AG04449 (cell line): ENCODE measurements around the gene SRGAP2B.
"Not testable (repeated sequence)": the region's sequence is repeated elsewhere in the genome, so short reads cannot be mapped to it uniquely, and the experiment has no call there.

Experiments
- CTCF ChIA-PET: fragments of 350-600 bp; formaldehyde crosslinking; extraction: SDS; loops from one replicate; lab custom pipeline; 2021; ENCODE audit warnings: antibody characterized with exemption; lab: Yijun Ruan, JAX
- POLR2A ChIA-PET: fragments of 400-600, 350-600 bp; formaldehyde crosslinking; extraction: SDS; loops from one replicate; lab custom pipeline; 2020; ENCODE audit warnings: antibody characterized with exemption, inconsistent platforms; lab: Yijun Ruan, JAX
- DNase-seq: peaks from one replicate; pipeline ENCODE4 v3.0.0-alpha.2; 2010; ENCODE audit warnings: low read depth, low spot score
- H3K4me3 ChIP-seq: 2 replicates; pipeline ENCODE4 v1.5.1; 2011; ENCODE audit warnings: low read depth, mild to moderate bottlenecking, control low read depth, low read length

SRGAP2B gene

GRCh38 chr1:144992915-144993314 lies 102.2 kb downstream of the SRGAP2B start:
- H3K4me3 ChIP-seq, POLR2A ChIA-PET, CTCF ChIA-PET: not testable (repeated sequence)
- DNase-seq: peak; percentile 38

- POLR2A ChIA-PET, H3K4me3 ChIP-seq, DNase-seq, CTCF ChIA-PET: not testable (repeated sequence)
Observed at GRCh38 chr1:144990611-144991010, 104.5 kb downstream of the SRGAP2B start.

DNA sequence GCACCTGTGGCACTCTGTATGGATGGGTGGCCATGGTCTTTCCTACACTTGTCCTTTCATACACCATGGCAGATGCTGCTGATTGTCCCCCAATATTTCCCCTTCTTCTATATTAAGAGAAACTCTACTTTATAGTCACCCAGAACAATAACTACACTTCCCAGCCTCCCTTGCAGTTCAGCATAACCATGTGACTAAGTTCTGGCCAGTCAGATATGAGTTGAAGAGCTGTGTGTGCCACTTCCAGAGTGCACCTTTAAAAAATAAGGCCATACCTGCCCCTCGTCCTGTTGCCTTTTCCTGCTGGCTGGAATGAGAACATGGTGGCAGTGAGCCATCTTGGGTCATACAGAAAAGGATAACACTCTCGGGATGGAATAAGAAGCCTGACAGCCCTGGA lies 108.0 kb downstream of the SRGAP2B start:
- H3K4me3 ChIP-seq, DNase-seq, CTCF ChIA-PET, POLR2A ChIA-PET: not testable (repeated sequence)

- H3K4me3 ChIP-seq, DNase-seq, CTCF ChIA-PET, POLR2A ChIA-PET: not testable (repeated sequence)
Observed at GRCh38 chr1:144986171-144986860, 108.8 kb downstream of the SRGAP2B start.

DNA sequence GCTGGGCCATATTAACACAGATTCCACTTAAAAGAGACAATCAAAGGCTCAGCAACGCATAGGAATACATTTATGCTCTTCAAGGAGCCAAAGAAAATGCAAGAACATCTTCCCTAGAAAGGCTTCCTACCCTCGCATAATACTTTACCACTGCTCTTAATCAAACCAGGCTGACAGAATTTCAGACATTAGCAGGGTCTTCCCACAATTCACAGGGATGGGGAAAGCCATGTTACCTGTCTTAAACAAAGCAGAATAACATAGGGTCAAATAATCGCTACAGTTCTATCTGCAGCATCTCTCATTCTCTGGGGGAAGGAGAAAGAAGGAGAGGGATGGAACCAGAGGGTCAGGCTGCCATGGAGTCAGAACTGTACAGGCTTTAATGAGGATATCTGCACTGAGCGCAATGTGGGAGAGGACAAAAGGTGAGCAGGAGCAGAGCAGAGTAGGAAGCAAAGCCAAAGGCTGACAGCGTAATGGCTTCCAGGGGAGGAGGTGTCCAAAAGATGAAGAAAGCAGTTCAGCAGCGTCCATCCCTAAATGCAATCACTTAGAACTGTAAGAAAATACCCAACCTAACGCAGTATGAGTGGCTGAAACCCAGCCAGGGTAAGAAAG lies 109.5 kb downstream of the SRGAP2B start:
- H3K4me3 ChIP-seq, POLR2A ChIA-PET, CTCF ChIA-PET, DNase-seq: not testable (repeated sequence)

DNA sequence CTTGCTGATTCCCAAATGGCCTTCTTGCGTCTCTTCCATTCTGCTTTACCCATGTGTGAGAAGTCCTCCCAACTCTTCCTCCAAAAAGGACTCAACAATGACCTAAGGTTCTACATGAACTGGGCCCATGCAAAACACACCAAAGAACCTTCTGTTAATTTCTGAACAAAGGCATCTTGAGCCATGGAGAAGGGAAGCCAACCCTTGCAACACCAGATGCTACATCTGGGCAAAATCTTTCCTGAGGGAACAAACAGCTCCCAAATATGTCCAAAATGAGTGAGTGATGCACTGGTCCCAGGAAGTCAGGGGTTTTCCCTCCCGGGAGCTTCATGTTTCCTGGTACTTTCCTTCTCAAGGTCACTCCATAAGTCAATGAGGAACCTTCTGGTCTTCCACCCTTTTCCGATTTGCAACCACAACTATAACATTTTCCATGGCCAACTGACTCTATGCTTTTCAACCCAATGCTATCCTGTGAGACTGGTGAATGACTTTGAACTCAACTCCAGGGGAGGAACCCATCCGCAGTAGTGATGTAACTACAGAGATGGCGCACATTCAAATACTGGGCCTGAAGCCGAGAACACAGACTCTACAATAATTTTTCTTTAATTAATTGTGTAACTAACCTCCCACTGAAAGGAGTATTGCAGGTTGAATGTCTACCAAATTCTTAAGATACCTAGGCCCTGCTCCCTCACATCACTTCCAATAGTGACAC lies 112.2 kb downstream of the SRGAP2B start:
- DNase-seq, CTCF ChIA-PET, POLR2A ChIA-PET, H3K4me3 ChIP-seq: not testable (repeated sequence)

DNA sequence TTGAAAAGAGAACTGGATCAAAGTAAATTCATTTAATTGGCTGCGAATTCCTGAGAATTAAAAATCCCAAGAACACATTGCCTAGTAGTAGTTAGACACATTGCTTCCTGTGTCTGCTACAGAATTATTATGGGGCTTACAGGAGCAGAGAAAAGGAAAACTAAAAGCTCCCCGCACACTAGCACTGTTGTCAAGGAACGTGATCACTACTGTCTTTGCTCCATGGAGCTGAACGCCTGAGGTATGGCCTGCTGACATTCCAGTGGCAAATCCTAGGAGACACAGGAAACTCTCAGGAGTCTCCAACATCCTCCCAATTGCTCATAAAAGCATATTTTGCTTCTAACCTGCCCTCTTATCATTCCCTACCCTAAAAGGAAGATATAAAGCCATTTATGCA lies 114.0 kb downstream of the SRGAP2B start:
- CTCF ChIA-PET, DNase-seq, POLR2A ChIA-PET, H3K4me3 ChIP-seq: not testable (repeated sequence)

DNA sequence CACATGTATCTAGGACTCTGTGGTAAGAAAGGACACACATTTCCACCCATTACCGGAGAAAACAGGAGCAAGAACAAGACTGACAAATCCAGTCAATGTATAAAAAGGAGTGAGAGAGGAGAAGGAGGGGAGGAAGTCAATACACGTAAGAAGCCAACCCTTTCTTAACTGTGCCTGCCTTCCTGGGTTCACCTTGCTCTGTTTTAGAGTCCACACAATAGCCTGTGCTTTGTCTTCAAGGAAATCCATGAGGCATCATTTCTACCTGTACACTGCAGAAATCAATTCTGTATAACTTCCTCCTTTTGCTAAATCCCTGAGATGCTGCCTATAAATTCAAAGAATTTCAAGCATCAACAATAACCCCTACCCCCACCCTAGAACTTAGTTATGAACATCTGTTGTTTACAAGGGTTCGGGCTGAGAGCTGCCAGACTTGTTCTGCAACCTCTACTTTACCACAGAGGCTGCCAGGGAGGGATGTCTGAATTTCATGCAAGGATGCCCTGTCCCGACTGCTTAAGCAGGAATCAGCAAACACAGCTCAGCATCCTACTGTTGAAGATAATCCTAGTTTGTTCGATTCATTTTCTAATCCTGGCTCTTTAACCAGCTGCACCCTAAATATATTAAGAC lies 115.0 kb downstream of the SRGAP2B start:
- DNase-seq, POLR2A ChIA-PET, CTCF ChIA-PET, H3K4me3 ChIP-seq: not testable (repeated sequence)

DNA sequence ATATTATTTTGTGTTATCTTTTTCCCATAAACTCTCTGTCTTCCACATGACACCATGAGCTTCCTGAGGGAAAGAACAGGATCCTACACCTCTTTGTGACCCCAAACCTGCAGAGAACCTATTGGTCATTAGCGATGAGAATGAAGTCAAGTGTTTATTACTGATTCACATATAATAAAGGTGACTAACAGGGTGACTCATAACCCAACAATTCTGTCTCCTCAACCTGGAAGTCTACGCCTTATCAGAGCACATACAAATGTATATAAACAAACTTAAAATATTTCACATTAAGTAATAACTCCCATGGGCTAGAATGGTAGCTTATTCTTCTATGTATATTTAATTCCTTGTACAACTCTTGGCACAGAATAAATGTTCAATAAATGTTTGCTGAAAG lies 117.3 kb downstream of the SRGAP2B start:
- CTCF ChIA-PET, POLR2A ChIA-PET: not testable (repeated sequence)

GRCh38 chr1:144971936-144972335 lies 123.2 kb downstream of the SRGAP2B start:
- DNase-seq, POLR2A ChIA-PET, H3K4me3 ChIP-seq, CTCF ChIA-PET: not testable (repeated sequence)

More for the DNA sequence above, 117.3 kb downstream of the SRGAP2B start:
- not testable (repeated sequence) for DNase-seq, H3K4me3 ChIP-seq

GRCh38 chr1:144966488-144966887 lies 128.6 kb downstream of the SRGAP2B start:
- DNase-seq, POLR2A ChIA-PET, CTCF ChIA-PET: not testable (repeated sequence)

DNA sequence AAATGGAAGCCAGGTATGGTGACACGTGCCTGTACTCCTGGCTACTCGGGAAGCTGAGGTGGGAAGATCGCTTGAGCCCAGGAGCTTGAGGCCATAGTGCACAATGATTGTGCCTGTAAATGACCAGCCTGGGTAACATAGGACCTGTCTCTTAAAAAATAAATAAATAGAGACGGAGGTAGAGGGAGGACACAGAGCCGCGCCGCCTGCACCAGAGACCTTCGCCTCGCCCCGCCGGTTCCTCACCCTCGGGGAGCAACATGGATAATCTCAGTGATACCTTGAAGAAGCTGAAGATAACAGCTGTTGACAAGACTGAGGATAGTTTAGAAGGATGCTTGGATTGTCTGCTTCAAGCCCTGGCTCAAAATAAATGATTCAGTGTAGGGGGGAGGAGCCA lies 130.4 kb downstream of the SRGAP2B start:
- POLR2A ChIA-PET, H3K4me3 ChIP-seq, DNase-seq, CTCF ChIA-PET: not testable (repeated sequence)

More at GRCh38 chr1:144966488-144966887, 128.6 kb downstream of the SRGAP2B start:
- H3K4me3 ChIP-seq: not testable (repeated sequence)

DNA sequence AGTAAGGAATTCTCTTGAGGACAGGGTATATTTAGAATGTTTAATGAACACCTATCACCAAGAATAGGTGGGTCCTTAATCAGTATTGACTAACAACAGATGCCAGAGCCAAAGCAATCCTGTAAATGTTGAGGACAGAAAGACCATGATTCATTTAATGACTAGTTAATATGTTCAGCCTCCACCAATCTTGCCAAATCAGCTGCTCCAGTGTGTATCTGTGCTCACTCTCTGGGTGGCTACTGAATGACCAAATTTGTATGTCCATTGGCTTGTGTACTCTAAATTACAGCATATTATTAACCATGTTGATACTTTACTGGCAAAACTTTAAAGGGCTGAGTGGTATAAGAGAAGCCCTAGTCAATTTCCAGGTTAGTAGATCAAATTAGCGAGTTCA lies 130.9 kb downstream of the SRGAP2B start:
- POLR2A ChIA-PET, H3K4me3 ChIP-seq, DNase-seq, CTCF ChIA-PET: not testable (repeated sequence)

DNA sequence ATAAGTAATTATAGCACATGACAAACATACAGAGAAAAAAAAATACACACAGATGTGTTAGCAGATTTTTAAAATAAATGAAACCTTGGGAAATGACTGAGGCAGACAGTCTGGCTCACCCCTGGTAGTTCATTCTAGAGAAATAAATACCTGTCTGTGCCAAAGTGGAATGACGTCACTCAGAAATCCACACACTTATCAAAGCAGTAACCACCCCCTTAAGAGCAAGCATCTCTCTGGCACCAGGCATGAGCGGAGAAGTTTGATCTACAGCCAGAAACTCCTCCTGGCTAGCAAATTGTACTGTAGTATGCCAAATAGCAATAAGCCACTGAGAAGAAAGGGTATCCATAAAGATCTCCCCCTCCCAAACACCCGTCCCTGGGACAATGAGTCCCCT lies 131.6 kb downstream of the SRGAP2B start:
- POLR2A ChIA-PET: not testable (repeated sequence)

DNA sequence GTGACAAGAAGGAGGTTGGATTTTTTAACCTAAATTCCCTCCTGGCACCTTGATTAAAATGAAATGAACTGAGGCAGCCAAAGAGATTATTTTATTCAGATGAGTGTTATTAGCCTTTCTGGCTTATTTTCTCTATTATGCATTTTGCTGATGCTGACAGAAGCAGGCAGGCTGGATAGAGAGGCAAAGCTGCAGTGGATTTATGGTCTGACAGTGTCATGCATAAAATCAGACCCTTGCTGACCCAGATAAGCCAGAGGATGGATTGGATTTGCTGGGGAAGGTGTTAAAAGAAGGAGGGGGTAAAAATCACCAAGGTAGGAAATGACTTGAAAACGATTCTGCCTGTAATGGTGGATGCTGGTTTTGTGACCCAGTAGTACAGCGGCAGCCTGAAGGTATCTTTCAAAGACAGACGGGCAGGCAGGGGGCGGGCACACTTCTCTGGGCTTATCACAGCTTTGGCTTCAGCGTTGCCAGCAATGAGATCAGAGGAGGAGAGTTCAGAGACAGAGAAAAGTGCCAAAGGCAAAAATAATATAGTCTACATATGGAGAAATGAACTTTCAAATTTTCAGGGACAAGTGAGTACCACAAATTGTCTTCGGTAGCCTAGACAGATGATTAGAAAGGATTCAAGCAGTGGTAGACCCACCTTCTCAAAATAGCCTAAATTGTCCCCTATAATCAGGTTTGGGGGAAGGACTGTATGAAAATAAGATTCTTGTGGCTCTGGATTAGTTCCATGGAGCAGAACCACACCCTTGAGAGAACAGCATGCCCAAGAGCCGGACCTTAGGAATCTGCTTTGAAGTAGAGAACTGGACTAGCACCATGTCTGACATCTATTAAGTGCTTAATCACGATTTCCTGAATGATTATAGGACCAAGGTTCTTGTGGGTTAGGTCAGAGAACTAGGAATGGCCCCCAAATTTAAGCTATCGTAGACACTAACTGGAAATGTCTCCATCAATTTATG lies 133.2 kb downstream of the SRGAP2B start:
- POLR2A ChIA-PET, H3K4me3 ChIP-seq, DNase-seq, CTCF ChIA-PET: not testable (repeated sequence)

More for the DNA sequence above, 131.6 kb downstream of the SRGAP2B start:
- H3K4me3 ChIP-seq, CTCF ChIA-PET, DNase-seq: not testable (repeated sequence)
